K562 (cell line): Measurements from ENCODE around the gene MRGPRF.

Experiments
- CAMTA2 ChIP-seq: fragments of 250-450 bp; sonication (Bioruptor Pico); conservative IDR thresholded peaks from 2 replicates; pipeline ENCODE4 v1.5.1; 2022
- FOXP4 ChIP-seq: sonication (generic); formaldehyde crosslinking; IDR thresholded peaks from 2 replicates; pipeline ENCODE4 v1.8.0; 2022; ENCODE audit warnings: mild to moderate bottlenecking, missing genetic modification reagents, borderline replicate concordance
- GATA2 ChIP-seq: sonication (generic); formaldehyde crosslinking; IDR thresholded peaks from 2 replicates; pipeline ENCODE4 v1.4.0; 2020; ENCODE audit warnings: mild to moderate bottlenecking, missing genetic modification reagents
- XRCC5 ChIP-seq: fragments of 200-400 bp; formaldehyde crosslinking; IDR thresholded peaks from 2 replicates; pipeline ENCODE4 v1.6.1; 2017; ENCODE audit warnings: low read depth, mild to moderate bottlenecking, low read length
- ZNF197 ChIP-seq: fragments of 200-800 bp; sonication (Bioruptor generic); IDR thresholded peaks from 2 replicates; pipeline ENCODE4 v1.6.1; 2016; ENCODE audit warnings: low read depth, missing genetic modification characterization, missing compliant biosample characterization
- TF ChIP-seq, protein P1 (sequence below): sonication (generic); formaldehyde crosslinking; IDR thresholded peaks from 2 replicates; pipeline ENCODE4 v1.5.0; 2020; ENCODE audit warnings: missing genetic modification reagents

- TF ChIP-seq CAMTA2 (no peak), XRCC5 (no peak), GATA2 (CRISPR knock-in tag) (no peak), ZNF197 (no peak), FOXP4 (CRISPR knock-in tag) (no peak)
- TF ChIP-seq, protein P1, sequence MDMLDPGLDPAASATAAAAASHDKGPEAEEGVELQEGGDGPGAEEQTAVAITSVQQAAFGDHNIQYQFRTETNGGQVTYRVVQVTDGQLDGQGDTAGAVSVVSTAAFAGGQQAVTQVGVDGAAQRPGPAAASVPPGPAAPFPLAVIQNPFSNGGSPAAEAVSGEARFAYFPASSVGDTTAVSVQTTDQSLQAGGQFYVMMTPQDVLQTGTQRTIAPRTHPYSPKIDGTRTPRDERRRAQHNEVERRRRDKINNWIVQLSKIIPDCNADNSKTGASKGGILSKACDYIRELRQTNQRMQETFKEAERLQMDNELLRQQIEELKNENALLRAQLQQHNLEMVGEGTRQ = no peak
These were observed 42.8 kb upstream of the MRGPRF start for GRCh38 chr11:69055598-69056516.
